Neural cell (in vitro differentiated cells): ENCODE data around the gene CBL. TPM values are rescaled to one million over a fixed set of nuclear protein-coding genes. Genes with fewer than 3 reads are reported as not detected.

Experiments used
- H2AFZ ChIP-seq: fragments of 200-600, 300-800 bp; sonication (generic), shearing (Covaris generic); 2 replicates; pipeline ENCODE4 v1.6.0; 2014; ENCODE audit warnings: low read depth, mild to moderate bottlenecking, antibody characterized with exemption, low read length, moderate library complexity
- H3F3A ChIP-seq: fragments of 200-600 bp; shearing (Covaris generic); 2 replicates; pipeline ENCODE4 v1.6.1; 2016; ENCODE audit warnings: mild to moderate bottlenecking, moderate library complexity, mixed read lengths, antibody characterized with exemption, low read length; ENCODE audit not compliant: insufficient read depth, poor library complexity, severe bottlenecking
- H3K27ac ChIP-seq: fragments of 200-600, 300-800 bp; sonication (generic), shearing (Covaris generic); 2 replicates; pipeline ENCODE4 v1.5.1; 2014; ENCODE audit warnings: mild to moderate bottlenecking, low read length, moderate library complexity
- H3K27me3 ChIP-seq: fragments of 300-800, 200-600 bp; sonication (generic), shearing (Covaris generic); 2 replicates; pipeline ENCODE4 v1.6.0; 2014; ENCODE audit warnings: mild to moderate bottlenecking, low read depth, low read length, moderate library complexity; ENCODE audit not compliant: insufficient read depth
- H3K36me3 ChIP-seq: fragments of 300-800, 200-600 bp; sonication (generic), shearing (Covaris generic); 2 replicates; pipeline ENCODE4 v1.5.1; 2014; ENCODE audit warnings: mild to moderate bottlenecking, antibody characterized with exemption, low read length, moderate library complexity; ENCODE audit not compliant: insufficient read depth
- H3K4me2 ChIP-seq: fragments of 300-800, 200-600 bp; sonication (generic), shearing (Covaris generic); 2 replicates; pipeline ENCODE4 v1.6.0; 2014; ENCODE audit warnings: mild to moderate bottlenecking, low read length
- H3K4me3 ChIP-seq: fragments of 300-800, 200-600 bp; sonication (generic), shearing (Covaris generic); 2 replicates; pipeline ENCODE4 v1.5.1; 2014; ENCODE audit warnings: mild to moderate bottlenecking, low read length, moderate library complexity
- H3K79me2 ChIP-seq: fragments of 200-600 bp; shearing (Covaris generic); replicated peaks from 2 replicates; pipeline ENCODE4 v1.6.0; 2014; ENCODE audit warnings: mild to moderate bottlenecking, low read length, moderate library complexity; ENCODE audit not compliant: insufficient read depth
- H3K9ac ChIP-seq: fragments of 300-800, 200-600 bp; sonication (generic), shearing (Covaris generic); 2 replicates; pipeline ENCODE4 v1.6.1; 2016; ENCODE audit warnings: mild to moderate bottlenecking, low read length, mixed read lengths
- H3K9me2 ChIP-seq: fragments of 200-600 bp; shearing (Covaris generic); 2 replicates; pipeline ENCODE4 v1.6.1; 2016; ENCODE audit warnings: mild to moderate bottlenecking, low read length, mixed read lengths; ENCODE audit not compliant: insufficient read depth
- H3K9me3 ChIP-seq: fragments of 200-600, 300-800 bp; sonication (generic), shearing (Covaris generic); 2 replicates; pipeline ENCODE4 v1.6.1; 2016; ENCODE audit warnings: mild to moderate bottlenecking, mixed run types, low read length, moderate library complexity, mixed read lengths
- H4K20me1 ChIP-seq: fragments of 200-600 bp; shearing (Covaris generic); 2 replicates; pipeline ENCODE4 v1.6.1; 2016; ENCODE audit warnings: mild to moderate bottlenecking, mixed run types; ENCODE audit not compliant: insufficient read depth
- EP300 ChIP-seq: fragments of 450-650 bp; conservative IDR thresholded peaks from 2 replicates; pipeline ENCODE4 v1.6.1; 2014; ENCODE audit warnings: antibody characterized with exemption, mild to moderate bottlenecking, moderate library complexity; ENCODE audit not compliant: poor library complexity, severe bottlenecking
- EZH2 ChIP-seq: fragments of 200-600, 300-800 bp; shearing (Covaris generic), sonication (generic); IDR thresholded peaks from 2 replicates; pipeline ENCODE4 v1.6.1; 2014; ENCODE audit warnings: antibody characterized with exemption, low read length, borderline replicate concordance, mild to moderate bottlenecking; ENCODE audit not compliant: insufficient read depth, poor library complexity, severe bottlenecking
- MXI1 ChIP-seq: fragments of 450-650 bp; conservative IDR thresholded peaks from 2 replicates; pipeline ENCODE4 v1.6.1; 2014; ENCODE audit warnings: antibody characterized with exemption, mild to moderate bottlenecking; ENCODE audit not compliant: poor library complexity, severe bottlenecking
- POLR2AphosphoS5 ChIP-seq: IDR thresholded peaks from 2 replicates; pipeline ENCODE4 v1.6.1; 2012
- RAD21 ChIP-seq: fragments of 450-650 bp; conservative IDR thresholded peaks from 2 replicates; pipeline ENCODE4 v1.6.1; 2014; ENCODE audit warnings: antibody characterized with exemption, mild to moderate bottlenecking, moderate library complexity
- SMC3 ChIP-seq: fragments of 450-650 bp; conservative IDR thresholded peaks from 2 replicates; pipeline ENCODE4 v1.6.1; 2014; ENCODE audit warnings: antibody characterized with exemption, mild to moderate bottlenecking, moderate library complexity; ENCODE audit not compliant: poor library complexity
- TAF1 ChIP-seq: IDR thresholded peaks from 2 replicates; pipeline ENCODE4 v1.6.1; 2012; ENCODE audit warnings: low read depth
- polyA plus RNA-seq: library from polyadenylated mRNA; depleted of rRNA; stranded (reverse); fragments of >200 nt; gene quantifications from 2 replicates; pipeline ENCODE4 v1.2.3, GENCODE V29; 2014
- TF ChIP-seq, protein P1 (sequence below): fragments of 450-650 bp; IDR thresholded peaks from 2 replicates; pipeline ENCODE4 v1.5.1; 2014; ENCODE audit warnings: antibody characterized with exemption, mild to moderate bottlenecking, moderate library complexity; ENCODE audit not compliant: poor library complexity, severe bottlenecking
- TF ChIP-seq, protein P2 (sequence below): IDR thresholded peaks from 2 replicates; pipeline ENCODE4 v1.6.1; 2012; ENCODE audit warnings: borderline replicate concordance

The CBL gene
- polyA plus RNA-seq, 1 donor from 2014 or later = 10.5 TPM

DNA sequence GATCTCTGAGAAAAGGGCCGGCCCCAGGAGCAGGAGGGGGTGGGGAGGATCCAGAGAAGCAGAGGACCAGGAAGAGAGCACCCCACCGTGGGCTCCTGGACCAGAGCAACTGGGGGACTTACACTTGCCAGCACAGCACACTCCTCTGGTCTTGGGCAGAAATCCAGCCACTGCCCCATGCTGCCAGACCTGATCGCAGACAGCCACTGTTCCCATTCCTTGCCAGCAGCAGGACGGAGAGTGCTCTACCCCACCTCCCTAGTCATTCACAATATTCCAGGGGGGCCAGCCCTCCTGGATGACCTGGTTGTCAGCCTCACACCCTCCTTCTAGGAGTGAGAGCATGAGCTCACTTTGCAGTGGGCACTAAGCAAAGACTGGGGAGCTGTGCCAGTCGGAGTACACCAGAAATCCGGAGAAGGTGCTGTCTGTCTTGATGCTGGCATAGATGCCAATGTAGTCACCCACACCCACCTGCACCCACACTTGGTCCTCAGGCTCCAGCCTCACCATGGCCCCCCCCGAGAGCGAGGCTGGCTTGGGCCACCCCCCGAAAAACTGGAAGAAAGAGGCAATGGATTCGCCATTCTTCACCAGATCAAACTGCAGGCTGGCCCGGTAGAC lies 132.9 kb downstream of the CBL start:
- no peaks in the 10 kb centered on the region for H3K9me3 ChIP-seq
- no peak for TF ChIP-seq TAF1
- TF ChIP-seq SMC3 = no peak
- TF ChIP-seq, protein P1, sequence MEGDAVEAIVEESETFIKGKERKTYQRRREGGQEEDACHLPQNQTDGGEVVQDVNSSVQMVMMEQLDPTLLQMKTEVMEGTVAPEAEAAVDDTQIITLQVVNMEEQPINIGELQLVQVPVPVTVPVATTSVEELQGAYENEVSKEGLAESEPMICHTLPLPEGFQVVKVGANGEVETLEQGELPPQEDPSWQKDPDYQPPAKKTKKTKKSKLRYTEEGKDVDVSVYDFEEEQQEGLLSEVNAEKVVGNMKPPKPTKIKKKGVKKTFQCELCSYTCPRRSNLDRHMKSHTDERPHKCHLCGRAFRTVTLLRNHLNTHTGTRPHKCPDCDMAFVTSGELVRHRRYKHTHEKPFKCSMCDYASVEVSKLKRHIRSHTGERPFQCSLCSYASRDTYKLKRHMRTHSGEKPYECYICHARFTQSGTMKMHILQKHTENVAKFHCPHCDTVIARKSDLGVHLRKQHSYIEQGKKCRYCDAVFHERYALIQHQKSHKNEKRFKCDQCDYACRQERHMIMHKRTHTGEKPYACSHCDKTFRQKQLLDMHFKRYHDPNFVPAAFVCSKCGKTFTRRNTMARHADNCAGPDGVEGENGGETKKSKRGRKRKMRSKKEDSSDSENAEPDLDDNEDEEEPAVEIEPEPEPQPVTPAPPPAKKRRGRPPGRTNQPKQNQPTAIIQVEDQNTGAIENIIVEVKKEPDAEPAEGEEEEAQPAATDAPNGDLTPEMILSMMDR = no peak
- no peak for TF ChIP-seq RAD21
- no peak for TF ChIP-seq POLR2AphosphoS5
- TF ChIP-seq, protein P2, sequence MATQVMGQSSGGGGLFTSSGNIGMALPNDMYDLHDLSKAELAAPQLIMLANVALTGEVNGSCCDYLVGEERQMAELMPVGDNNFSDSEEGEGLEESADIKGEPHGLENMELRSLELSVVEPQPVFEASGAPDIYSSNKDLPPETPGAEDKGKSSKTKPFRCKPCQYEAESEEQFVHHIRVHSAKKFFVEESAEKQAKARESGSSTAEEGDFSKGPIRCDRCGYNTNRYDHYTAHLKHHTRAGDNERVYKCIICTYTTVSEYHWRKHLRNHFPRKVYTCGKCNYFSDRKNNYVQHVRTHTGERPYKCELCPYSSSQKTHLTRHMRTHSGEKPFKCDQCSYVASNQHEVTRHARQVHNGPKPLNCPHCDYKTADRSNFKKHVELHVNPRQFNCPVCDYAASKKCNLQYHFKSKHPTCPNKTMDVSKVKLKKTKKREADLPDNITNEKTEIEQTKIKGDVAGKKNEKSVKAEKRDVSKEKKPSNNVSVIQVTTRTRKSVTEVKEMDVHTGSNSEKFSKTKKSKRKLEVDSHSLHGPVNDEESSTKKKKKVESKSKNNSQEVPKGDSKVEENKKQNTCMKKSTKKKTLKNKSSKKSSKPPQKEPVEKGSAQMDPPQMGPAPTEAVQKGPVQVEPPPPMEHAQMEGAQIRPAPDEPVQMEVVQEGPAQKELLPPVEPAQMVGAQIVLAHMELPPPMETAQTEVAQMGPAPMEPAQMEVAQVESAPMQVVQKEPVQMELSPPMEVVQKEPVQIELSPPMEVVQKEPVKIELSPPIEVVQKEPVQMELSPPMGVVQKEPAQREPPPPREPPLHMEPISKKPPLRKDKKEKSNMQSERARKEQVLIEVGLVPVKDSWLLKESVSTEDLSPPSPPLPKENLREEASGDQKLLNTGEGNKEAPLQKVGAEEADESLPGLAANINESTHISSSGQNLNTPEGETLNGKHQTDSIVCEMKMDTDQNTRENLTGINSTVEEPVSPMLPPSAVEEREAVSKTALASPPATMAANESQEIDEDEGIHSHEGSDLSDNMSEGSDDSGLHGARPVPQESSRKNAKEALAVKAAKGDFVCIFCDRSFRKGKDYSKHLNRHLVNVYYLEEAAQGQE = no peak
- no peak for TF ChIP-seq MXI1
- no peak for TF ChIP-seq EP300
- TF ChIP-seq EZH2 = no peak

DNA sequence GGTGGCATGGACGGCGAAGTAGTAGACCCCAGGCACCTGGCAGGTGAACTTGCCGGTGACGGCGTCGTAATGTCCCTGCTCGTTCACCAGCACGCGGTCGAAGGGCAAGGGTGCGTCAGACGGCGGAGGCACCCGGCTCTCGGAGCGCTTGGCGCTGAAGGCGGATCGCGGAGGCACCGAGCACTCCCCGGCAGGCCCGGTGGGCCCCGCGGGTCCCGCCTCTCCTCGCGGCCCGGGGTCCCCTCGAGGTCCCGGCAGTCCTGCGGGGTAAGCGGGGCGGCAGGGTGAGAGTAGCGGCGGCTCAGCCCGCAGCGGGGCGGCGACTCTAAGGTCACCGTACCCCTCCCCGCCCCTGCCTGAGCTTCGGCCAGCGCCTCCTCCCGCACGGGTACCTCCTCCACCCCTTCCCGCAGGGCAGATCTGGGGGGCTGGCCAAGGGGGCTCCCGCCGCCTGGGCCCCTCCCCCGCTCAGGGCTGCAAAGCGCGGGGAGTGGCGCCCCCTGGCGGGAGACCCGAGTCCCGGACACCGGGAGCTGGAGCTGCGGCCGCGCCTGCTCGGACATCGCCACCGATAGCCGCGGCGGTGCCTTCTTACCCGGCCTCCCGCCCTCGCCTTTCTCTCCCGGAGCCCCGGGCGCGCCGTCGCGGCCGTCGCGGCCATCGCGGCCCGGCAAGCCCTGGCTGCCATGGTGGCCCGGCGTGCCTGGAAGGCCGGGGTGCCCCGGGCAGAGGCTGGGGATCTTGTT lies 133.6 kb downstream of the CBL start:
- TF ChIP-seq EP300 (no peak), EZH2 (no peak), POLR2AphosphoS5 (no peak), MXI1 (no peak), TAF1 (no peak), RAD21 (peak; percentile 53), SMC3 (peak; percentile 57)
- TF ChIP-seq, protein P2 = no peak
- TF ChIP-seq, protein P1 = peak; percentile 75
- no peak overlapping the region for H3K27ac ChIP-seq
- H3K9ac ChIP-seq = no peak overlapping the region
- peaks cover 4% of the 10 kb centered on the region for H3K79me2 ChIP-seq
- peaks cover 36% of the 10 kb centered on the region for H3K27me3 ChIP-seq
- no peaks in the 10 kb centered on the region for H3F3A ChIP-seq
- no peaks in the 10 kb centered on the region for H3K36me3 ChIP-seq
- H2AFZ ChIP-seq = no peak overlapping the region
- peak overlapping the region; percentile 53 for H3K4me3 ChIP-seq
- H3K4me2 ChIP-seq = no peak overlapping the region
- no peaks in the 10 kb centered on the region for H4K20me1 ChIP-seq
- no peaks in the 10 kb centered on the region for H3K9me3 ChIP-seq
- H3K9me2 ChIP-seq = no peaks in the 10 kb centered on the region

More for the DNA sequence above, 132.9 kb downstream of the CBL start:
- Histone ChIP-seq H3K4me2 (no peak overlapping the region), H3K36me3 (no peaks in the 10 kb centered on the region), H3K27ac (no peak overlapping the region), H4K20me1 (no peaks in the 10 kb centered on the region), H3K79me2 (peaks cover 6% of the 10 kb centered on the region), H3K27me3 (peaks cover 36% of the 10 kb centered on the region), H2AFZ (no peak overlapping the region), H3K9ac (no peak overlapping the region), H3K4me3 (no peak overlapping the region), H3K9me2 (no peaks in the 10 kb centered on the region), H3F3A (no peaks in the 10 kb centered on the region)
